CD4-positive, CD25-positive, alpha-beta regulatory T cell (primary cell): ENCODE data around the gene DENND5B. TPM values are rescaled to one million over a fixed set of nuclear protein-coding genes. Genes with fewer than 3 reads are reported as not detected.
"Not testable (repeated sequence)": the region's sequence is repeated elsewhere in the genome, so short reads cannot be mapped to it uniquely, and the experiment has no call there.

Source experiments
- ATAC-seq, 2 donors: fragments of 150-1000 bp; cut with Tn5 transposase; one replicate each; pipeline ENCODE4 v1.10.0; 2021; ENCODE audit warnings: low read depth in 2 of 2, moderate number of reproducible peaks in 2 of 2, moderate library complexity in 1 of 2
- DNase-seq, 3 donors: peaks; one replicate each; pipeline versions ENCODE4 v3.0.0 to v3.0.0-alpha.2; 2012 to 2022; ENCODE audit warnings: mixed read lengths in 1 of 3
- H3K27ac ChIP-seq: one replicate; pipeline ENCODE4 v1.7.0; 2013; ENCODE audit warnings: mild to moderate bottlenecking, low read length; ENCODE audit not compliant: insufficient read depth, poor library complexity, severe bottlenecking
- H3K27me3 ChIP-seq: one replicate; pipeline ENCODE4 v1.7.0; 2013; ENCODE audit warnings: low read length; ENCODE audit not compliant: control insufficient read depth, insufficient read depth
- H3K36me3 ChIP-seq: one replicate; pipeline ENCODE4 v1.7.0; 2013; ENCODE audit warnings: mild to moderate bottlenecking, low read length, moderate library complexity; ENCODE audit not compliant: control insufficient read depth, insufficient read depth
- H3K4me1 ChIP-seq: 2 replicates; pipeline ENCODE4 v1.7.0; 2013; ENCODE audit warnings: mild to moderate bottlenecking, low read length; ENCODE audit not compliant: insufficient read depth, control insufficient read depth, poor library complexity, severe bottlenecking
- H3K4me3 ChIP-seq: one replicate; pipeline ENCODE4 v1.7.0; 2013; ENCODE audit warnings: low read depth, mild to moderate bottlenecking, low read length, moderate library complexity
- H3K9me3 ChIP-seq, 2 experiments: 1 replicate in 1 of 2; 2 replicates in 1 of 2; pipeline ENCODE4 v1.7.0; 2013; ENCODE audit warnings: low read length in 2 of 2, mild to moderate bottlenecking in 1 of 2, moderate library complexity in 1 of 2; ENCODE audit not compliant: control insufficient read depth in 2 of 2
- H3K27ac Mint-ChIP-seq, 3 donors: one replicate each; pipeline ENCODE4 v1.8.0; 2020 to 2022; ENCODE audit warnings: mild to moderate bottlenecking in 3 of 3, mixed read lengths in 3 of 3, moderate library complexity in 2 of 3
- H3K27me3 Mint-ChIP-seq: one replicate; pipeline ENCODE4 v1.8.0; 2022; ENCODE audit warnings: mild to moderate bottlenecking, mixed read lengths
- H3K36me3 Mint-ChIP-seq: one replicate; pipeline ENCODE4 v1.8.0; 2020; ENCODE audit warnings: mixed read lengths
- H3K4me1 Mint-ChIP-seq, 4 donors: one replicate each; pipeline ENCODE4 v1.8.0; 2020 to 2022; ENCODE audit warnings: mixed read lengths in 4 of 4, mild to moderate bottlenecking in 1 of 4
- H3K4me3 Mint-ChIP-seq, 4 donors: one replicate each; pipeline ENCODE4 v1.8.0; 2020 to 2022; ENCODE audit warnings: mild to moderate bottlenecking in 4 of 4, mixed read lengths in 4 of 4, moderate library complexity in 3 of 4
- H3K9me3 Mint-ChIP-seq, 7 donors: one replicate each; pipeline ENCODE4 v1.8.0; 2020 to 2022; ENCODE audit warnings: mixed read lengths in 7 of 7, mild to moderate bottlenecking in 3 of 7, moderate library complexity in 2 of 7
- polyA plus RNA-seq, 4 donors: library from polyadenylated mRNA; unstranded; fragments of 300-500 nt; fragmentation: Illumina TruSeq; gene quantifications; one replicate each; pipeline ENCODE4 v1.2.3, GENCODE V29; 2021
- total RNA-seq: library from RNA; stranded (reverse); gene quantifications from one replicate; pipeline ENCODE4 v1.2.3, GENCODE V29; 2022

DENND5B gene
- total and polyA plus RNA-seq, 5 donors from 2014 or later, result 0.39 to 0.76 TPM; not detected in 3

DNA sequence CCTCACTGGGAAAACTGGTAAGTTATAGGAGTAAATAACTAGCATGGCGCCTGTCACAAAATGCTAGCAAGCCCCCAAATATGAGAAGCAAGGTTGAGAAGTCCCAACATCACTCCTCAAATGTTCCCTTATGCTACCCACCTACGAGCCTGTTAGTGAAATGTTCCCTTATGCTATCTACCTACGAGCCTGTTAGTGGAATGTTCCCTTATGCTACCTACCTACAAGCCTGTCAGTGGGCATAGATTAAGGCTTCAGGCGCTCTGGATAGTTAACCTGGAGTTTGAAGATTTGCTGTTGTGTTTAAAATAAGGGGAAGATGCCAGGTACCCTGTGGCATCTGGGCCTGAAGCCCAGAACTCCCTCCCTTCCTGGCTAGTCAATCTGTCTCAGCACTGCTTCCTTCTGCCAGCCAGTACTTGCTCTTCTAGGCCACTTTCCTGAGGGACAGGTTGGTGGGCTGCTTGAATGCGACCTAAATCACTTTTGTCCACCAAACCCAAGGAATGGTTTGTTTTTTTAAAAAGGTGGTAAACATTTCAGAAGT, 197.9 kb downstream of the DENND5B start:
- no peaks in the 10 kb centered on the region for H3K36me3 Mint-ChIP-seq
- Histone ChIP-seq H3K27ac (no peak overlapping the region), H3K4me3 (no peak overlapping the region), H3K36me3 (no peaks in the 10 kb centered on the region), H3K4me1 (no peaks in the 10 kb centered on the region), H3K9me3 (no peaks in the 10 kb centered on the region), H3K27me3 (peaks cover 2% of the 10 kb centered on the region)
- DNase-seq, result no peak
- ATAC-seq, result no peak
- no peak overlapping the region for H3K4me3 Mint-ChIP-seq
- peaks cover 17% of the 10 kb centered on the region for H3K27me3 Mint-ChIP-seq
- H3K4me1 Mint-ChIP-seq, result no peaks in the 10 kb centered on the region
- H3K27ac Mint-ChIP-seq, result no peak overlapping the region
- no peaks in the 10 kb centered on the region for H3K9me3 Mint-ChIP-seq

DNA sequence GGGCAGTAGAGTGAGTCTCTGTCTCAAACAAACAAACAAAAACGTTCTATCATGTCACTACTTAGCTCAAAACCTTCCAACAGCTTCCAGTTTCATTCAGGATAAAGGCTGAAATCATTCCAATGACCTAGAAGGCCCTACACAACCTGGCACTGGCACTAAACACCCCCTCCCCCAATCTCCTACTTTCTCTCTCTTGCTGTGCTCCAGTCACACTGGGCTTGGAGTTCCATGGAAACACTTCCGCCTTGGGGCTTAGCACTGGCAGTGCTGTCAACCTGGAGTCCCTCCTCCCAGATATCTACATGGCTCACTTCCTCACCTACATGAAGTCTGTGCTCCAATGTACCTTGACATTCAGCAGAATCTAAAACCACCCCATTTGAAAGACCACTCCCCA, 199.9 kb downstream of the DENND5B start:
- peaks cover 10% of the 10 kb centered on the region for H3K27me3 ChIP-seq
- H3K27ac ChIP-seq, result no peak overlapping the region
- ATAC-seq (no peak), DNase-seq (no peak)
- H3K36me3 ChIP-seq, result no peaks in the 10 kb centered on the region
- no peaks in the 10 kb centered on the region for H3K9me3 ChIP-seq
- H3K4me1 Mint-ChIP-seq, result no peaks in the 10 kb centered on the region
- peaks cover 20% of the 10 kb centered on the region for H3K27me3 Mint-ChIP-seq
- H3K4me3 Mint-ChIP-seq, result no peak overlapping the region
- no peaks in the 10 kb centered on the region for H3K36me3 Mint-ChIP-seq
- no peaks in the 10 kb centered on the region for H3K4me1 ChIP-seq
- H3K4me3 ChIP-seq, result no peak overlapping the region
- H3K9me3 Mint-ChIP-seq, result peaks cover 0 to 3% (median 0%) of the 10 kb centered on the region in 7 donors
- H3K27ac Mint-ChIP-seq, result no peak overlapping the region

DNA sequence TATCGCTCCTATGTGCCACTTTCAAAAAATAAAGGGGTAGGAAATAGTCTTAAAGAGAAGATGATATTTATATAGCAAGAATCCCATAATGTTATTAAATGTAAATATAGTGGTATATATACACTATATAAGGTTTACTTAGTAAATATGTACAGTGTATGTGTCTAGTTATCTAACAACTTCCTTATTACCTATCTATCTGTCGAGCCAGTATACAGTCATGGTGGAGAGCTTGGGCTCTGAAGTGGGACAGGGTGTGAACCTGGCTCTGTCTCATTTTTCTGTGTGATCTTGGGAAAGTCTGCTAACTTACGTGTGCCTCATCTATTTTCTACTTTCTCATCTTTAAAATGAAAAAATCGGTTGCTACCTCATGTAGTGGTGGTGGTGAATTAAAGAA, 202.2 kb downstream of the DENND5B start:
- no peak overlapping the region for H3K4me3 ChIP-seq
- Mint-ChIP-seq H3K4me1 (no peaks in the 10 kb centered on the region), H3K36me3 (no peaks in the 10 kb centered on the region), H3K27me3 (peaks cover 20% of the 10 kb centered on the region), H3K27ac (no peak overlapping the region), H3K9me3 (peaks cover 0 to 3% (median 0%) of the 10 kb centered on the region in 7 donors), H3K4me3 (no peak overlapping the region)
- no peak overlapping the region for H3K27ac ChIP-seq
- H3K36me3 ChIP-seq, result no peaks in the 10 kb centered on the region
- no peaks in the 10 kb centered on the region for H3K9me3 ChIP-seq
- ATAC-seq, result no peak
- no peaks in the 10 kb centered on the region for H3K4me1 ChIP-seq
- H3K27me3 ChIP-seq, result peaks cover 10% of the 10 kb centered on the region
- no peak for DNase-seq

DNA sequence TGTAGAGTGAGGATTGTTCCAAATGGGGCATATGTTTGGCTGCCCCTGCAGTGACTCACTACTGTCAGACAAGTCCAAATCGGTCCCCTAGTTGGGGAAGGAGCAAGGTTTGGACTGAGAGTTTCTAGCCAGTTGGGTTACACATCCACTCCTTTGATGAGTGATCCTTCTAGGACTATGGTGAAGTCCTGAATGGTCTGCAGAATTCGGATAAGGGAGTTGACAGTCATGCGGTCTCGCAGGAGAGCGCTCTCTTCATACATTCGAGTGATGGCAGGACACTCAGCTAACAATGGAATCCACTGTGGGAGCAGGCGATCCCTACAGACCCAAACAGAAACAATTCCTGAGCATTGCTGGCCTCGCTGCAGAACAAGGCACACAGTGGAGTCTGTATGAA, 203.5 kb downstream of the DENND5B start:
- Mint-ChIP-seq H3K4me1 (no peaks in the 10 kb centered on the region), H3K9me3 (peaks cover 0 to 3% (median 0%) of the 10 kb centered on the region in 7 donors), H3K27me3 (peaks cover 14% of the 10 kb centered on the region), H3K4me3 (no peak overlapping the region), H3K36me3 (no peaks in the 10 kb centered on the region), H3K27ac (no peak overlapping the region)
- Histone ChIP-seq H3K27me3 (peaks cover 10% of the 10 kb centered on the region), H3K4me1 (no peaks in the 10 kb centered on the region), H3K4me3 (no peak overlapping the region), H3K27ac (no peak overlapping the region), H3K36me3 (no peaks in the 10 kb centered on the region), H3K9me3 (no peaks in the 10 kb centered on the region)
- ATAC-seq (no peak), DNase-seq (no peak)

DNA sequence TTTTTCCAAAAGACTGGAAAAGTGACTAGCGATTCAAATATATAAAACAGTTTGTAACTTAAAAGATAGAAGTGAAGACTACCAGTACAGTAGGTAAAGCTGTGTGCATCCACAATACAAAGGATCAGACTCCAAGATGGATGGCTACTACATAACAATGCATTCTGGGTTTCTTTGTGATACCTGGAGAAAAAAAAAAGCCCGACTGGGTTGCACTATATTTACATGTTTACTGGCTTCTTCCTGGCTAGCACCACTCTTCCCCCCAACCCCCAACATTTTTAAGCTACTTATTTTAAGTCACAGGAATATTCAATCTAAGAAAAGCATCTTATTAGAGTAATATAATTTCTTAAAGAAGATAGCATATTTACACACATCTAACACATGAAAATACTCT, 203.9 kb downstream of the DENND5B start:
- Histone ChIP-seq H3K27me3 (peaks cover 10% of the 10 kb centered on the region), H3K36me3 (no peaks in the 10 kb centered on the region), H3K4me1 (no peaks in the 10 kb centered on the region), H3K27ac (no peak overlapping the region), H3K4me3 (no peak overlapping the region), H3K9me3 (no peaks in the 10 kb centered on the region)
- ATAC-seq (no peak), DNase-seq (no peak)
- Mint-ChIP-seq H3K4me3 (no peak overlapping the region), H3K27me3 (peaks cover 9% of the 10 kb centered on the region), H3K9me3 (peaks cover 0 to 3% (median 0%) of the 10 kb centered on the region in 7 donors), H3K36me3 (no peaks in the 10 kb centered on the region), H3K27ac (peak overlapping the region in 1 of 3 donors; percentile 48), H3K4me1 (no peaks in the 10 kb centered on the region)

DNA sequence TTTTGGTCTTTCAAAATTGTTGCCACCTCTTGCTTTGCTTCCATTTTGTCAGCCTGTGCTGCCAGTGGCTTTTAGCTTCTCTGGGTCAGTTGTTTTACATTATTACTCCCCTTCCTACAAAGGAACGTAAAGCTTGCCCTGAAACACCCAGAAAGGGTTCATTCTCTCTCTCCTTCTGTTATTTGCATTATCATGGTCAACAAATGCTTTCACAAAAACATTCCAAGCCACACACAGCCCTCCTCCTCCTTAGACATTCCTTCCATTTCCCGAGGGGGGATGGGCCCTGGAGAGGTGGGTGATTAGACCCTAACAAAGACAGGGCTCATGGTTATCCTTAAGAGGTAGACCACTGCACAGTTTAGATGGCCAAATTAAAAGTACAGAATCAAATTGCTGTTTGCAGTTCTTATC, 204.6 kb downstream of the DENND5B start:
- peaks cover 10% of the 10 kb centered on the region for H3K27me3 ChIP-seq
- DNase-seq (no peak), ATAC-seq (no peak)
- no peaks in the 10 kb centered on the region for H3K9me3 ChIP-seq
- no peak overlapping the region for H3K4me3 ChIP-seq
- Mint-ChIP-seq H3K36me3 (no peaks in the 10 kb centered on the region), H3K4me1 (no peaks in the 10 kb centered on the region), H3K9me3 (peaks cover 0 to 3% (median 0%) of the 10 kb centered on the region in 7 donors), H3K4me3 (no peak overlapping the region), H3K27me3 (peaks cover 9% of the 10 kb centered on the region), H3K27ac (no peak overlapping the region)
- no peaks in the 10 kb centered on the region for H3K36me3 ChIP-seq
- H3K4me1 ChIP-seq, result no peaks in the 10 kb centered on the region
- no peak overlapping the region for H3K27ac ChIP-seq

DNA sequence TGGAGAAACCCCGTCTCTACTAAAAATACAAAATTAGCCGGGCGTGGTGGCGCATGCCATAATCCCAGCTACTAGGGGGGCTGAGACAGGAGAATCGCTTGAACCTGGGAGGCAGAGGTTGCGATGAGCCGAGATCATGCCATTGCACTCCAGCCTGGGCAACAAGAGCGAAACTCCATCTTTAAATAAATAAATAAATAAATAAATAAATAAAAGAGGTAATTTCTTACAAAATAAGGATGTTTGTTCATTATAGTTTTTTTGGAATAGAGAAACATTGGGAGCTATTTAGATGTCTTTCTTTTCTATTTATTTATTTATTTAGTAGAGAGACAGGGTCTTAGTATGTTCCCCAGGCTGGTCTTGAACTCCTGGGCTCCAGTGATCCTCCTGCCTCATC, 213.7 kb downstream of the DENND5B start:
- H3K27me3 Mint-ChIP-seq, H3K9me3 Mint-ChIP-seq, H3K36me3 Mint-ChIP-seq, H3K27ac Mint-ChIP-seq, H3K9me3 ChIP-seq, H3K4me1 Mint-ChIP-seq, H3K4me3 ChIP-seq, DNase-seq, H3K4me3 Mint-ChIP-seq, H3K27ac ChIP-seq, ATAC-seq, H3K4me1 ChIP-seq, H3K27me3 ChIP-seq, H3K36me3 ChIP-seq: not testable (repeated sequence)

DNA sequence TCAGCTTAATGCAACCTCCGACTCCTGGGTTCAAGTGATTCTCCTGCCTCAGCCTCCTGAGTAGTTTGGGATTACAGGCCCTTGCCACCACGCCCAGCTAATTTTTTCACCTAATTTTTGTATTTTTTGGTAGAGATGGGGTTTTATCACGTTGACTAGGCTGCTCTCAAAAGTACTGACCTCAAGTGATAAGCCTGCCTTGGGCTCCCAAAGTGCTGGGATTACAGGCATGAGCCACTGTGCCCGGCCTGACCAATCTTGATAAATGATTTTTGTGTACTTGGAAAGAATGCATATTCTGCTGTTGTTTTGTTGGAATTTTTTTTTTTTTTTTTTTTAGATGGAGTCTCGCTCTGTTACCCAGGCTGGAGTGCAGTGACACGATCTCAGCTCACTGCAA, 215.5 kb downstream of the DENND5B start:
- not testable (repeated sequence) for H3K4me1 ChIP-seq, H3K36me3 Mint-ChIP-seq, H3K36me3 ChIP-seq, H3K9me3 ChIP-seq, H3K4me1 Mint-ChIP-seq, H3K27ac ChIP-seq, DNase-seq, H3K27me3 ChIP-seq, H3K4me3 Mint-ChIP-seq, ATAC-seq, H3K9me3 Mint-ChIP-seq, H3K4me3 ChIP-seq, H3K27me3 Mint-ChIP-seq
- peak overlapping the region in 1 of 3 donors; percentile 32 for H3K27ac Mint-ChIP-seq
